SK-N-SH (cell line): ENCODE data around the gene SNAI3. TPM values are rescaled to one million over a fixed set of nuclear protein-coding genes. Genes with fewer than 3 reads are reported as not detected.

Source experiments
- CTCF ChIA-PET: fragments of 300-600, 350-600 bp; formaldehyde crosslinking; extraction: SDS; loops from one replicate; lab custom pipeline; 2021; lab: Yijun Ruan, JAX
- POLR2A ChIA-PET: fragments of 350-600 bp; sonication (Branson Sonifier 250); formaldehyde crosslinking; extraction: SDS; loops from one replicate; lab custom pipeline; 2020; ENCODE audit warnings: antibody characterized with exemption, inconsistent platforms; lab: Yijun Ruan, JAX
- DNase-seq: peaks from one replicate; pipeline ENCODE4 v3.0.0; 2012
- H2AFZ ChIP-seq: fragments of 200-600 bp; sonication (generic); 2 replicates; pipeline ENCODE4 v1.8.1; 2016; ENCODE audit warnings: antibody characterized with exemption, mild to moderate bottlenecking, low read depth
- H3F3A ChIP-seq: fragments of 200-600 bp; sonication (generic); replicated peaks from 2 replicates; pipeline ENCODE3; 2016; ENCODE audit warnings: antibody characterized with exemption, mild to moderate bottlenecking; ENCODE audit not compliant: insufficient read depth
- H3K27ac ChIP-seq, 2 experiments: fragments of 200-500 bp in 1 of 2; fragments of 200-600 bp in 1 of 2; sonication (Bioruptor generic) in 1 of 2; sonication (generic), shearing (Covaris generic) in 1 of 2; 2 replicates each; pipeline versions ENCODE4 v1.5.1 to v1.6.1; 2014 to 2016; ENCODE audit warnings: low read depth in 2 of 2, inconsistent platforms in 1 of 2, low read length in 1 of 2, mild to moderate bottlenecking in 1 of 2, mixed read lengths in 1 of 2
- H3K27me3 ChIP-seq: fragments of 200-600 bp; sonication (generic), shearing (Covaris generic); 2 replicates; pipeline ENCODE4 v1.6.1; 2016; ENCODE audit warnings: mixed run types; ENCODE audit not compliant: insufficient read depth
- H3K36me3 ChIP-seq, 2 experiments: fragments of 200-500 bp in 1 of 2; fragments of 200-600 bp in 1 of 2; sonication (Bioruptor generic) in 1 of 2; sonication (generic) in 1 of 2; replicated peaks in 1 of 2; 2 replicates each; pipeline versions ENCODE3 to v1.5.1; 2014 to 2016; ENCODE audit warnings: low read length in 1 of 2, mild to moderate bottlenecking in 1 of 2; ENCODE audit not compliant: insufficient read depth in 2 of 2, control insufficient read depth in 1 of 2
- H3K4me1 ChIP-seq, 2 experiments: fragments of 200-500 bp in 1 of 2; fragments of 200-600 bp in 1 of 2; sonication (Bioruptor generic) in 1 of 2; sonication (generic), shearing (Covaris generic) in 1 of 2; 2 replicates each; pipeline versions ENCODE4 v1.5.1 to v1.6.1; 2014 to 2016; ENCODE audit warnings: low read depth in 1 of 2, low read length in 1 of 2, mixed run types in 1 of 2; ENCODE audit not compliant: insufficient read depth in 2 of 2, control insufficient read depth in 1 of 2
- H3K4me2 ChIP-seq: fragments of 200-600 bp; sonication (generic), shearing (Covaris generic); 2 replicates; pipeline ENCODE4 v1.6.1; 2017; ENCODE audit warnings: mixed run types
- H3K4me3 ChIP-seq, 2 experiments: fragments of 200-500 bp in 1 of 2; fragments of 200-600 bp in 1 of 2; sonication (Bioruptor generic) in 1 of 2; sonication (generic), shearing (Covaris generic) in 1 of 2; 2 replicates each; pipeline versions ENCODE4 v1.5.1 to v1.8.1; 2014 to 2016; ENCODE audit warnings: low read depth in 2 of 2, inconsistent platforms in 1 of 2, low read length in 1 of 2, mild to moderate bottlenecking in 1 of 2, mixed read lengths in 1 of 2, moderate library complexity in 1 of 2
- H3K79me2 ChIP-seq: fragments of 200-600 bp; sonication (generic); 2 replicates; pipeline ENCODE4 v1.8.1; 2017; ENCODE audit warnings: mild to moderate bottlenecking; ENCODE audit not compliant: insufficient read depth
- H3K9ac ChIP-seq: fragments of 200-600 bp; sonication (generic); 2 replicates; pipeline ENCODE4 v1.6.1; 2017; ENCODE audit warnings: mixed run types
- H3K9me2 ChIP-seq: fragments of 200-600 bp; sonication (generic); 2 replicates; pipeline ENCODE4 v1.6.1; 2017; ENCODE audit warnings: mixed run types
- H3K9me3 ChIP-seq: fragments of 200-600 bp; sonication (generic); 2 replicates; pipeline ENCODE4 v1.6.1; 2017; ENCODE audit warnings: mixed run types, mild to moderate bottlenecking, moderate library complexity
- H4K20me1 ChIP-seq: fragments of 200-600 bp; sonication (generic); 2 replicates; pipeline ENCODE4 v1.6.1; 2017; ENCODE audit warnings: mild to moderate bottlenecking, mixed run types; ENCODE audit not compliant: insufficient read depth
- CHD2 ChIP-seq: fragments of 150-350 bp; IDR thresholded peaks from 2 replicates; pipeline ENCODE4 v1.6.1; 2018; ENCODE audit warnings: low read length; ENCODE audit not compliant: partially characterized antibody
- ELF1 ChIP-seq: IDR thresholded peaks from 2 replicates; pipeline ENCODE4 v1.4.0; 2012
- FOXM1 ChIP-seq: IDR thresholded peaks from 2 replicates; pipeline ENCODE4 v1.4.0; 2012; ENCODE audit warnings: low read depth, mild to moderate bottlenecking
- GATA2 ChIP-seq: sonication (generic); formaldehyde crosslinking; IDR thresholded peaks from 2 replicates; pipeline ENCODE4 v1.5.0; 2020; ENCODE audit warnings: mild to moderate bottlenecking, missing genetic modification reagents
- JUND ChIP-seq: IDR thresholded peaks from 2 replicates; pipeline ENCODE4 v1.4.0; 2012
- MXI1 ChIP-seq: IDR thresholded peaks from 2 replicates; pipeline ENCODE4 v1.6.1; 2012; ENCODE audit warnings: mild to moderate bottlenecking, low read depth, low read length, improper control_type of control experiment
- NFIC ChIP-seq: IDR thresholded peaks from 2 replicates; pipeline ENCODE4 v1.4.0; 2012; ENCODE audit warnings: borderline replicate concordance
- NRF1 ChIP-seq: IDR thresholded peaks from 2 replicates; pipeline ENCODE4 v1.6.1; 2012; ENCODE audit warnings: low read depth, mild to moderate bottlenecking, low read length
- POLR2AphosphoS5 ChIP-seq: IDR thresholded peaks from 2 replicates; pipeline ENCODE4 v1.6.1; 2012; ENCODE audit warnings: low read depth, low read length
- RXRA ChIP-seq: IDR thresholded peaks from 2 replicates; pipeline ENCODE4 v1.4.0; 2012; ENCODE audit warnings: low read depth, mild to moderate bottlenecking, borderline replicate concordance
- TEAD4 ChIP-seq: IDR thresholded peaks from 2 replicates; pipeline ENCODE4 v1.4.0; 2012; ENCODE audit warnings: mild to moderate bottlenecking, borderline replicate concordance; ENCODE audit not compliant: insufficient read depth
- YY1 ChIP-seq: IDR thresholded peaks from 2 replicates; pipeline ENCODE4 v1.4.0; 2012; ENCODE audit warnings: low read depth, mild to moderate bottlenecking
- WGBS: methylation state at CpG from one replicate; pipeline ENCODE4 v1.1.6; 2017; ENCODE audit warnings: low lambda C conversion rate; 5-methylcytosine and 5-hydroxymethylcytosine counted together
- polyA plus RNA-seq, 3 experiments: library from polyadenylated mRNA; depleted of rRNA; stranded (reverse); fragments of >200 nt; gene quantifications; 2 replicates each; pipeline ENCODE4 v1.2.3, GENCODE V29; 2012
- TF ChIP-seq, protein P1 (sequence below): fragments of 150-350 bp; IDR thresholded peaks from 2 replicates; pipeline ENCODE4 v1.6.1; 2017; ENCODE audit warnings: antibody characterized with exemption, low read length, low read depth, borderline replicate concordance
- TF ChIP-seq, protein P2 (sequence below): IDR thresholded peaks from 2 replicates; pipeline ENCODE4 v1.4.0; 2012; ENCODE audit warnings: low read depth, borderline replicate concordance
- TF ChIP-seq, protein P3 (sequence below): IDR thresholded peaks from 2 replicates; pipeline ENCODE4 v1.4.0; 2012; ENCODE audit warnings: low read depth, borderline replicate concordance
- TF ChIP-seq, protein P4 (sequence below): fragments of 150-350 bp; IDR thresholded peaks from 2 replicates; pipeline ENCODE4 v1.6.1; 2016; ENCODE audit warnings: mild to moderate bottlenecking, low read depth, low read length
- TF ChIP-seq, protein P5 (sequence below): IDR thresholded peaks from 2 replicates; pipeline ENCODE4 v1.4.0; 2012; ENCODE audit warnings: low read depth
- TF ChIP-seq, protein P6 (sequence below): IDR thresholded peaks from 2 replicates; pipeline ENCODE4; 2012

The SNAI3 gene
- polyA plus RNA-seq, 1 of the 3 experiments (the other 2 are of a cell fraction) = 0.03 TPM

DNA sequence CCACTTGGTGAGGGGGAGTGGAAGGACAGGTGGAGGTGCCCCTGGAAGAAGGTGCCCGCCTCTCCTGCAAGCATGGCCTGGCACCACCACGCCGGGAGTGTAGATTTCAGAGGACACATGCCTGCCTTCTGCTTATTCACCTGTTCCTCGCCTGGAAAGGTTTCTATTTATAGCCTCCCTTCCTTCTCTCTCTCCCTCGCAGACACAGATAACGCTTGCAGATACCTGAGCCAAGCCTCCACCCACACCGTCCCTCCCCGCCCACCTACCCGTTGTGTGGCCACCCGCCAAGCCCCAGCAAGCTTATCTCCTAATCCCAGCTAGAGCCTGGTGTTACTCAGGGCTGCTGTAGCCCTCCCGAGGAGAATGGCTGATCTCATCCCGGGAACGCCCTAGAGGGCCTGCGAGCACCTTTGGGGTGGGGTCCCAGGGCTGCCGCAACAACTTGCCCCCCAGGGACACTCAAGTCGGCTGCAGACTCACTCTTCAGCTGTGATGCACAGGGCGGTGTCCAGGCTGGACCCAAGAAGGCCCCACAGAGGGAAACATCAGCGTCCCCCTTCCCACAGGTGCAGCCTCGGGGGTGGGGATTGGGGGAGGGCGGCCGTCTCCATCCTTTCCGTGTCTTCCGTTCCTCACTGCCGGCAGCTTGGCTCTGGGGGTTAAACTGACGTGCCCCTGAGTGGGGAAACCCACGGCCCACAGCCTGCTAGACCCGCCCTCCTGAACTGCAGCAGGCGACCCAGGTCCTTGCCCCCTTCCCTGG is 1.9 kb upstream of the SNAI3 start:
- WGBS = 32% methylated on average over 26 of the region's 28 CpGs
- ChIA-PET CTCF (interaction anchor here (1.5 to 2.1 kb wide), 2 partner anchors 16 to 49 kb away, joined by 4 to 9 read pairs; no protein-coding TSS in a partner anchor), POLR2A (interaction anchor here (0.6 kb wide), 1 partner anchor 8 kb away, joined by 6 read pairs; no protein-coding TSS in a partner anchor)
- Histone ChIP-seq H3K4me2 (no peak overlapping the region), H3K27me3 (no peaks in the 10 kb centered on the region; the same call in 1 of the 2 replicates), H3K79me2 (no peaks in the 10 kb centered on the region), H3F3A (peaks cover 5% of the 10 kb centered on the region), H3K9ac (no peak overlapping the region), H3K4me1 (peaks cover 5 to 12% of the 10 kb centered on the region in 2 experiments; a peak in 2 of 4 replicates), H3K9me3 (no peaks in the 10 kb centered on the region), H3K9me2 (no peaks in the 10 kb centered on the region), H2AFZ (no peak overlapping the region), H3K4me3 (no peak overlapping the region), H3K27ac (no peak overlapping the region), H4K20me1 (no peaks in the 10 kb centered on the region), H3K36me3 (no peaks in the 10 kb centered on the region)
- TF ChIP-seq, protein P1, sequence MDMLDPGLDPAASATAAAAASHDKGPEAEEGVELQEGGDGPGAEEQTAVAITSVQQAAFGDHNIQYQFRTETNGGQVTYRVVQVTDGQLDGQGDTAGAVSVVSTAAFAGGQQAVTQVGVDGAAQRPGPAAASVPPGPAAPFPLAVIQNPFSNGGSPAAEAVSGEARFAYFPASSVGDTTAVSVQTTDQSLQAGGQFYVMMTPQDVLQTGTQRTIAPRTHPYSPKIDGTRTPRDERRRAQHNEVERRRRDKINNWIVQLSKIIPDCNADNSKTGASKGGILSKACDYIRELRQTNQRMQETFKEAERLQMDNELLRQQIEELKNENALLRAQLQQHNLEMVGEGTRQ = no peak
- peak; percentile 20; the same call in 1 of the 2 replicates for TF ChIP-seq GATA2 (CRISPR knock-in tag)
- peak; percentile 59 for DNase-seq

DNA sequence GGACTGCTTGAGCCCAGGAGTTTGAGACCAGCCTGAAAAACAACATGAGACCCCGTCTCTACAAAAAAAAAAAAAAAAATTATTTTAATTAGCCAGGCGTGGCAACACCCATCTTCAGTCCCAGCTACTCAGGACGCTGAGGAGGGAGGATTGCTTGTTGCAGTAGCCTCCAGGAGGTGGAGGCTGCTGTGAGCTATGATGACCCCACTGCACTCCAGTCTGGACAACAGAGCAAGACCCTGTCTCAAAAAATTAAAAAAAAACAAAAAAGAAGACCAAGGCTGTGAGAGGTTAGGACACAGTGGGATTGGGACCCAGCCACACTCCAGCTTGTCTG is 1.3 kb upstream of the SNAI3 start:
- Histone ChIP-seq H3K79me2 (no peaks in the 10 kb centered on the region), H3K9me3 (no peaks in the 10 kb centered on the region), H3K36me3 (no peaks in the 10 kb centered on the region), H3K4me3 (no peak overlapping the region), H3K27me3 (no peaks in the 10 kb centered on the region; the same call in 1 of the 2 replicates), H3K4me2 (no peak overlapping the region), H3K9ac (no peak overlapping the region), H3K4me1 (peaks cover 5 to 12% of the 10 kb centered on the region in 2 experiments; a peak in 2 of 4 replicates), H2AFZ (no peak overlapping the region), H3K9me2 (no peaks in the 10 kb centered on the region), H4K20me1 (no peaks in the 10 kb centered on the region), H3K27ac (no peak overlapping the region), H3F3A (peaks cover 5% of the 10 kb centered on the region)
- no peak for TF ChIP-seq NFIC
- no peak for TF ChIP-seq CHD2
- no peak for TF ChIP-seq JUND
- no peak for TF ChIP-seq TEAD4
- TF ChIP-seq ELF1 = no peak
- TF ChIP-seq, protein P2, sequence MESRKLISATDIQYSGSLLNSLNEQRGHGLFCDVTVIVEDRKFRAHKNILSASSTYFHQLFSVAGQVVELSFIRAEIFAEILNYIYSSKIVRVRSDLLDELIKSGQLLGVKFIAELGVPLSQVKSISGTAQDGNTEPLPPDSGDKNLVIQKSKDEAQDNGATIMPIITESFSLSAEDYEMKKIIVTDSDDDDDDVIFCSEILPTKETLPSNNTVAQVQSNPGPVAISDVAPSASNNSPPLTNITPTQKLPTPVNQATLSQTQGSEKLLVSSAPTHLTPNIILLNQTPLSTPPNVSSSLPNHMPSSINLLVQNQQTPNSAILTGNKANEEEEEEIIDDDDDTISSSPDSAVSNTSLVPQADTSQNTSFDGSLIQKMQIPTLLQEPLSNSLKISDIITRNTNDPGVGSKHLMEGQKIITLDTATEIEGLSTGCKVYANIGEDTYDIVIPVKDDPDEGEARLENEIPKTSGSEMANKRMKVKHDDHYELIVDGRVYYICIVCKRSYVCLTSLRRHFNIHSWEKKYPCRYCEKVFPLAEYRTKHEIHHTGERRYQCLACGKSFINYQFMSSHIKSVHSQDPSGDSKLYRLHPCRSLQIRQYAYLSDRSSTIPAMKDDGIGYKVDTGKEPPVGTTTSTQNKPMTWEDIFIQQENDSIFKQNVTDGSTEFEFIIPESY = no peak
- TF ChIP-seq, protein P3, sequence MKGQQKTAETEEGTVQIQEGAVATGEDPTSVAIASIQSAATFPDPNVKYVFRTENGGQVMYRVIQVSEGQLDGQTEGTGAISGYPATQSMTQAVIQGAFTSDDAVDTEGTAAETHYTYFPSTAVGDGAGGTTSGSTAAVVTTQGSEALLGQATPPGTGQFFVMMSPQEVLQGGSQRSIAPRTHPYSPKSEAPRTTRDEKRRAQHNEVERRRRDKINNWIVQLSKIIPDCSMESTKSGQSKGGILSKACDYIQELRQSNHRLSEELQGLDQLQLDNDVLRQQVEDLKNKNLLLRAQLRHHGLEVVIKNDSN = no peak
- TF ChIP-seq FOXM1 = no peak
- no peak for TF ChIP-seq YY1
- TF ChIP-seq, protein P4, sequence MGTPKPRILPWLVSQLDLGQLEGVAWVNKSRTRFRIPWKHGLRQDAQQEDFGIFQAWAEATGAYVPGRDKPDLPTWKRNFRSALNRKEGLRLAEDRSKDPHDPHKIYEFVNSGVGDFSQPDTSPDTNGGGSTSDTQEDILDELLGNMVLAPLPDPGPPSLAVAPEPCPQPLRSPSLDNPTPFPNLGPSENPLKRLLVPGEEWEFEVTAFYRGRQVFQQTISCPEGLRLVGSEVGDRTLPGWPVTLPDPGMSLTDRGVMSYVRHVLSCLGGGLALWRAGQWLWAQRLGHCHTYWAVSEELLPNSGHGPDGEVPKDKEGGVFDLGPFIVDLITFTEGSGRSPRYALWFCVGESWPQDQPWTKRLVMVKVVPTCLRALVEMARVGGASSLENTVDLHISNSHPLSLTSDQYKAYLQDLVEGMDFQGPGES = no peak
- no peak for TF ChIP-seq RXRA
- no peak for TF ChIP-seq POLR2AphosphoS5
- TF ChIP-seq NRF1 = no peak
- no peak for TF ChIP-seq MXI1
- TF ChIP-seq, protein P5, sequence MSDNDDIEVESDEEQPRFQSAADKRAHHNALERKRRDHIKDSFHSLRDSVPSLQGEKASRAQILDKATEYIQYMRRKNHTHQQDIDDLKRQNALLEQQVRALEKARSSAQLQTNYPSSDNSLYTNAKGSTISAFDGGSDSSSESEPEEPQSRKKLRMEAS = no peak
- TF ChIP-seq, protein P6, sequence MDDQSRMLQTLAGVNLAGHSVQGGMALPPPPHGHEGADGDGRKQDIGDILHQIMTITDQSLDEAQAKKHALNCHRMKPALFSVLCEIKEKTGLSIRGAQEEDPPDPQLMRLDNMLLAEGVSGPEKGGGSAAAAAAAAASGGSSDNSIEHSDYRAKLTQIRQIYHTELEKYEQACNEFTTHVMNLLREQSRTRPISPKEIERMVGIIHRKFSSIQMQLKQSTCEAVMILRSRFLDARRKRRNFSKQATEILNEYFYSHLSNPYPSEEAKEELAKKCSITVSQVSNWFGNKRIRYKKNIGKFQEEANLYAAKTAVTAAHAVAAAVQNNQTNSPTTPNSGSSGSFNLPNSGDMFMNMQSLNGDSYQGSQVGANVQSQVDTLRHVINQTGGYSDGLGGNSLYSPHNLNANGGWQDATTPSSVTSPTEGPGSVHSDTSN = no peak
- POLR2A ChIA-PET = interaction anchor here (0.6 kb wide), 1 partner anchor 9 kb away, joined by 6 read pairs; no protein-coding TSS in a partner anchor
- CTCF ChIA-PET = interaction anchor here (0.7 to 2.1 kb wide), 4 partner anchors 11 to 50 kb away, joined by 3 to 9 read pairs (median 4); no protein-coding TSS in a partner anchor
- no peak for DNase-seq
- 65% methylated on average over 3 of the region's 3 CpGs for WGBS
